ENCODE results near the gene FN1.

GRCh38 chr2:215378045-215378444 lies 57.8 kb downstream of the FN1 start:
- TF ChIP-seq CTCF (conservative IDR thresholded peaks at IDR 0.05) (no peak), ZFX (IDR thresholded peaks at IDR 0.05) (no peak)

All from C4-2B (cell line).